Measurements from ENCODE around the gene PRKCE.

The PRKCE gene

GRCh38 chr2:46175419-46175818, 523.9 kb downstream of the PRKCE start:
- no peak for DNase-seq (ENCODE audit: low read depth in 1 of 2, low spot score in 1 of 2)

GRCh38 chr2:46177461-46178089, 526.1 kb downstream of the PRKCE start:
- no peak for DNase-seq (ENCODE audit: low read depth in 1 of 2, low spot score in 1 of 2)

GRCh38 chr2:46179037-46179621, 527.7 kb downstream of the PRKCE start:
- peak in 1 of 2 donors; percentile 9 for DNase-seq (ENCODE audit: low read depth in 1 of 2, low spot score in 1 of 2)

GRCh38 chr2:46180189-46180588, 528.7 kb downstream of the PRKCE start:
- DNase-seq (ENCODE audit: low read depth in 1 of 2, low spot score in 1 of 2) = no peak

GRCh38 chr2:46181306-46181705, 529.8 kb downstream of the PRKCE start:
- DNase-seq (ENCODE audit: low read depth in 1 of 2, low spot score in 1 of 2) = no peak

GRCh38 chr2:46181789-46182530, 530.5 kb downstream of the PRKCE start:
- DNase-seq (ENCODE audit: low read depth in 1 of 2, low spot score in 1 of 2) = no peak

GRCh38 chr2:46183426-46183825, 532.0 kb downstream of the PRKCE start:
- no peak for DNase-seq (ENCODE audit: low read depth in 1 of 2, low spot score in 1 of 2)

GRCh38 chr2:46184794-46185583, 533.5 kb downstream of the PRKCE start:
- DNase-seq (ENCODE audit: low read depth in 1 of 2, low spot score in 1 of 2) = no peak

GRCh38 chr2:46187112-46187618, 535.7 kb downstream of the PRKCE start:
- DNase-seq (ENCODE audit: low read depth in 1 of 2, low spot score in 1 of 2) = no peak

- no peak for DNase-seq (ENCODE audit: low read depth in 1 of 2, low spot score in 1 of 2)
These were observed 536.7 kb downstream of the PRKCE start for GRCh38 chr2:46188041-46188716.

GRCh38 chr2:46193356-46193755, 541.9 kb downstream of the PRKCE start:
- no peak for DNase-seq (ENCODE audit: low read depth in 1 of 2, low spot score in 1 of 2)

GRCh38 chr2:46193855-46194254, 542.4 kb downstream of the PRKCE start:
- DNase-seq (ENCODE audit: low read depth in 1 of 2, low spot score in 1 of 2) = no peak

- DNase-seq (ENCODE audit: low read depth in 1 of 2, low spot score in 1 of 2) = no peak
These were observed 543.4 kb downstream of the PRKCE start for GRCh38 chr2:46194856-46195255.

GRCh38 chr2:46195819-46196218, 544.3 kb downstream of the PRKCE start:
- DNase-seq (ENCODE audit: low read depth in 1 of 2, low spot score in 1 of 2) = no peak

- no peak for DNase-seq (ENCODE audit: low read depth in 1 of 2, low spot score in 1 of 2)
These were observed 545.5 kb downstream of the PRKCE start for GRCh38 chr2:46196871-46197462.

- no peak for DNase-seq (ENCODE audit: low read depth in 1 of 2, low spot score in 1 of 2)
These were observed 546.2 kb downstream of the PRKCE start for GRCh38 chr2:46197672-46198071.

- no peak for DNase-seq (ENCODE audit: low read depth in 1 of 2, low spot score in 1 of 2)
These were observed 546.8 kb downstream of the PRKCE start for GRCh38 chr2:46198164-46198883.

GRCh38 chr2:46198966-46199365, 547.5 kb downstream of the PRKCE start:
- no peak for DNase-seq (ENCODE audit: low read depth in 1 of 2, low spot score in 1 of 2)

GRCh38 chr2:46200100-46200690, 548.7 kb downstream of the PRKCE start:
- no peak for DNase-seq (ENCODE audit: low read depth in 1 of 2, low spot score in 1 of 2)

Data from activated T-helper 1 cell treated with anti-CD3 and anti-CD28 coated beads, Interleukin-2, amount 50 U/mL, for 16 hours (primary cell).